ENCODE results near the gene PPP2R3A.

Gene PPP2R3A

GRCh38 chr3:135990903-135991302 is 25.4 kb downstream of the PPP2R3A start:
- no peak overlapping the region for H3K4me3 ChIP-seq (ENCODE audit: extremely low read depth, insufficient read depth, low read length, poor library complexity, severe bottlenecking)
- H3K9me3 ChIP-seq (ENCODE audit: control insufficient read depth, low read length) = no peaks in the 10 kb centered on the region
- no peak overlapping the region for H3K27ac ChIP-seq (ENCODE audit: low read depth, low read length, severe bottlenecking)
- no peaks in the 10 kb centered on the region for H3K36me3 ChIP-seq (ENCODE audit: control insufficient read depth, insufficient read depth, low read length)
- peaks cover 18% of the 10 kb centered on the region for H3K4me1 ChIP-seq (ENCODE audit: control insufficient read depth, insufficient read depth, low read length, poor library complexity, severe bottlenecking)
- WGBS, 2 experiments (ENCODE audit: insufficient coverage in 2 of 2) = 80 to 83% methylated on average over 1 of the region's 4 CpGs

GRCh38 chr3:135991621-135992020 is 26.1 kb downstream of the PPP2R3A start:
- WGBS, 2 experiments (ENCODE audit: insufficient coverage in 2 of 2) = 91 to 100% methylated on average over 2 of the region's 2 CpGs
- no peak overlapping the region for H3K27ac ChIP-seq (ENCODE audit: low read depth, low read length, severe bottlenecking)

GRCh38 chr3:135992072-135992471 is 26.5 kb downstream of the PPP2R3A start:
- Histone ChIP-seq H3K27ac (ENCODE audit: low read depth, low read length, severe bottlenecking) (no peak overlapping the region), H3K36me3 (ENCODE audit: control insufficient read depth, insufficient read depth, low read length) (no peaks in the 10 kb centered on the region), H3K9me3 (ENCODE audit: control insufficient read depth, low read length) (no peaks in the 10 kb centered on the region), H3K4me1 (ENCODE audit: control insufficient read depth, insufficient read depth, low read length, poor library complexity, severe bottlenecking) (peaks cover 18% of the 10 kb centered on the region), H3K4me3 (ENCODE audit: extremely low read depth, insufficient read depth, low read length, poor library complexity, severe bottlenecking) (no peak overlapping the region)

More at GRCh38 chr3:135991621-135992020, 26.1 kb downstream of the PPP2R3A start:
- Histone ChIP-seq H3K36me3 (ENCODE audit: control insufficient read depth, insufficient read depth, low read length) (no peaks in the 10 kb centered on the region), H3K9me3 (ENCODE audit: control insufficient read depth, low read length) (no peaks in the 10 kb centered on the region), H3K4me1 (ENCODE audit: control insufficient read depth, insufficient read depth, low read length, poor library complexity, severe bottlenecking) (peaks cover 18% of the 10 kb centered on the region), H3K4me3 (ENCODE audit: extremely low read depth, insufficient read depth, low read length, poor library complexity, severe bottlenecking) (no peak overlapping the region)

- no peaks in the 10 kb centered on the region for H3K36me3 ChIP-seq (ENCODE audit: control insufficient read depth, insufficient read depth, low read length)
- H3K4me3 ChIP-seq (ENCODE audit: extremely low read depth, insufficient read depth, low read length, poor library complexity, severe bottlenecking) = no peak overlapping the region
- WGBS, 2 experiments (ENCODE audit: insufficient coverage in 2 of 2) = 69 to 80% methylated on average over 1 to 3 of the region's 3 CpGs
- no peak overlapping the region for H3K27ac ChIP-seq (ENCODE audit: low read depth, low read length, severe bottlenecking)
- no peaks in the 10 kb centered on the region for H3K9me3 ChIP-seq (ENCODE audit: control insufficient read depth, low read length)
- H3K4me1 ChIP-seq (ENCODE audit: control insufficient read depth, insufficient read depth, low read length, poor library complexity, severe bottlenecking) = peaks cover 18% of the 10 kb centered on the region
Observed at GRCh38 chr3:135994708-135995337, 29.3 kb downstream of the PPP2R3A start.

- 90 to 100% methylated on average over 2 to 3 of the region's 4 CpGs for WGBS, 2 experiments (ENCODE audit: insufficient coverage in 2 of 2)
Observed at GRCh38 chr3:135995766-135996165, 30.2 kb downstream of the PPP2R3A start.

GRCh38 chr3:135997554-135998320 is 32.2 kb downstream of the PPP2R3A start:
- H3K9me3 ChIP-seq (ENCODE audit: control insufficient read depth, low read length) = no peaks in the 10 kb centered on the region
- H3K36me3 ChIP-seq (ENCODE audit: control insufficient read depth, insufficient read depth, low read length) = peaks cover 14% of the 10 kb centered on the region
- WGBS, 2 experiments (ENCODE audit: insufficient coverage in 2 of 2) = 87 to 88% methylated on average over 5 of the region's 6 CpGs
- H3K27ac ChIP-seq (ENCODE audit: low read depth, low read length, severe bottlenecking) = no peak overlapping the region
- peaks cover 5% of the 10 kb centered on the region for H3K4me1 ChIP-seq (ENCODE audit: control insufficient read depth, insufficient read depth, low read length, poor library complexity, severe bottlenecking)
- H3K4me3 ChIP-seq (ENCODE audit: extremely low read depth, insufficient read depth, low read length, poor library complexity, severe bottlenecking) = no peak overlapping the region

More at GRCh38 chr3:135995766-135996165, 30.2 kb downstream of the PPP2R3A start:
- no peaks in the 10 kb centered on the region for H3K9me3 ChIP-seq (ENCODE audit: control insufficient read depth, low read length)
- no peak overlapping the region for H3K4me3 ChIP-seq (ENCODE audit: extremely low read depth, insufficient read depth, low read length, poor library complexity, severe bottlenecking)
- H3K27ac ChIP-seq (ENCODE audit: low read depth, low read length, severe bottlenecking) = no peak overlapping the region
- H3K4me1 ChIP-seq (ENCODE audit: control insufficient read depth, insufficient read depth, low read length, poor library complexity, severe bottlenecking) = peaks cover 16% of the 10 kb centered on the region
- H3K36me3 ChIP-seq (ENCODE audit: control insufficient read depth, insufficient read depth, low read length) = no peaks in the 10 kb centered on the region

GRCh38 chr3:136008221-136008620 is 42.7 kb downstream of the PPP2R3A start:
- Histone ChIP-seq H3K27ac (ENCODE audit: low read depth, low read length, severe bottlenecking) (no peak overlapping the region), H3K4me1 (ENCODE audit: control insufficient read depth, insufficient read depth, low read length, poor library complexity, severe bottlenecking) (peaks cover 9% of the 10 kb centered on the region), H3K4me3 (ENCODE audit: extremely low read depth, insufficient read depth, low read length, poor library complexity, severe bottlenecking) (no peak overlapping the region), H3K9me3 (ENCODE audit: control insufficient read depth, low read length) (no peaks in the 10 kb centered on the region), H3K36me3 (ENCODE audit: control insufficient read depth, insufficient read depth, low read length) (peaks cover 11% of the 10 kb centered on the region)
- no CpG with 5 or more reads among the region's 1 CpG for WGBS, 2 experiments (ENCODE audit: insufficient coverage in 2 of 2)

GRCh38 chr3:136008732-136009470 is 43.4 kb downstream of the PPP2R3A start:
- Histone ChIP-seq H3K27ac (ENCODE audit: low read depth, low read length, severe bottlenecking) (no peak overlapping the region), H3K36me3 (ENCODE audit: control insufficient read depth, insufficient read depth, low read length) (peaks cover 6% of the 10 kb centered on the region), H3K4me3 (ENCODE audit: extremely low read depth, insufficient read depth, low read length, poor library complexity, severe bottlenecking) (no peak overlapping the region), H3K9me3 (ENCODE audit: control insufficient read depth, low read length) (no peaks in the 10 kb centered on the region), H3K4me1 (ENCODE audit: control insufficient read depth, insufficient read depth, low read length, poor library complexity, severe bottlenecking) (peaks cover 9% of the 10 kb centered on the region)
- 88 to 98% methylated on average over 3 of the region's 5 CpGs for whole genome bisulfite sequencing, 2 experiments (ENCODE audit: insufficient coverage in 2 of 2)

- WGBS, 2 experiments (ENCODE audit: insufficient coverage in 2 of 2) = 80 to 100% methylated on average over 1 of the region's 1 CpG
- H3K27ac ChIP-seq (ENCODE audit: low read depth, low read length, severe bottlenecking) = no peak overlapping the region
- H3K36me3 ChIP-seq (ENCODE audit: control insufficient read depth, insufficient read depth, low read length) = no peaks in the 10 kb centered on the region
- no peak overlapping the region for H3K4me3 ChIP-seq (ENCODE audit: extremely low read depth, insufficient read depth, low read length, poor library complexity, severe bottlenecking)
- H3K4me1 ChIP-seq (ENCODE audit: control insufficient read depth, insufficient read depth, low read length, poor library complexity, severe bottlenecking) = peaks cover 4% of the 10 kb centered on the region
- no peaks in the 10 kb centered on the region for H3K9me3 ChIP-seq (ENCODE audit: control insufficient read depth, low read length)
Observed at GRCh38 chr3:136018876-136019275, 53.3 kb downstream of the PPP2R3A start.

- no CpG with 5 or more reads among the region's 1 CpG for WGBS, 2 experiments (ENCODE audit: insufficient coverage in 2 of 2)
- no peaks in the 10 kb centered on the region for H3K9me3 ChIP-seq (ENCODE audit: control insufficient read depth, low read length)
- no peak overlapping the region for H3K27ac ChIP-seq (ENCODE audit: low read depth, low read length, severe bottlenecking)
- peaks cover 4% of the 10 kb centered on the region for H3K4me1 ChIP-seq (ENCODE audit: control insufficient read depth, insufficient read depth, low read length, poor library complexity, severe bottlenecking)
- H3K4me3 ChIP-seq (ENCODE audit: extremely low read depth, insufficient read depth, low read length, poor library complexity, severe bottlenecking) = no peak overlapping the region
- peaks cover 2% of the 10 kb centered on the region for H3K36me3 ChIP-seq (ENCODE audit: control insufficient read depth, insufficient read depth, low read length)
Observed at GRCh38 chr3:136021803-136022202, 56.3 kb downstream of the PPP2R3A start.
